Measurements from ENCODE around the gene THEMIS. TPM values are rescaled to one million over a fixed set of nuclear protein-coding genes. Genes with fewer than 3 reads are reported as not detected.

THEMIS gene
- total and polyA plus RNA-seq, 10 of the 15 experiments (the other 5 are each of a cell fraction or from before 2014, with no cell fraction given) = 0.06 to 1.5 (median 0.08) TPM; not detected in 6

DNA sequence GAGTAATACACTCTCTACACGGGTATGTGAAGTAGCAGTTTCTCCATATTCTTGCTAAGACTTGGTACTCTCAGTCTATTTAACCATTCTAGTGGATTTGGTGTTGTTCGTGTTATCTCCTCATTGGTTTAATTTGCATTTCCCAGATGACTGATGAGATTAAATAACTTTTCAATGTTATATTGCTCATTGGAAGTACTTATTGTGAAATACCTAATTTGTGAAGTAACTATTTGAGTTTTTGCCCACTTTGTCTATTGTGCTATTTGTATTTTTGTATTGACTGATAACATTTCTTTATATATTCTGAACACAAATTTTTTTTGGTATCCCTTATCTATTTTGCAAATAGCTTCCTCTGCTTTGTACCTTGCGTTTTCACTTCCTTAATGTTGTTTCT, 167.9 kb downstream of the THEMIS start:
- no TSS peak for BruUV-seq (replicated peaks)
- Histone ChIP-seq H3K4me1 (ENCODE audit: control insufficient read depth, insufficient read depth, low read length) (no peaks in the 10 kb centered on the region), H3K36me3 (ENCODE audit: control insufficient read depth in 2 of 2, insufficient read depth in 2 of 2, low read length in 1 of 2) (no peaks in the 10 kb centered on the region), H4K20me1 (ENCODE audit: control insufficient read depth, insufficient read depth) (no peaks in the 10 kb centered on the region), H3K27ac (ENCODE audit: control insufficient read depth, insufficient read depth) (no peak overlapping the region), H3K27me3 (replicated peaks in 1 of 2; ENCODE audit: control insufficient read depth in 2 of 2, insufficient read depth in 2 of 2, low read length in 1 of 2) (no peaks in the 10 kb centered on the region), H3K4me3 (no peak overlapping the region), H3K9ac (ENCODE audit: control insufficient read depth, insufficient read depth, low read length) (no peak overlapping the region), H2AFZ (ENCODE audit: control insufficient read depth, low read depth, low read length) (no peak overlapping the region), H3K4me2 (ENCODE audit: control insufficient read depth, insufficient read depth) (no peak overlapping the region), H3K79me2 (ENCODE audit: control insufficient read depth, insufficient read depth, low read length) (no peaks in the 10 kb centered on the region), H3K9me3 (replicated peaks; ENCODE audit: control insufficient read depth, insufficient read depth, low read length) (no peaks in the 10 kb centered on the region)
- CTCF ChIA-PET = no interaction called here
- DNase-seq (ENCODE audit: low read depth, low spot score) (no peak), FAIRE-seq (no peak), ATAC-seq (no peak)
- WGBS (ENCODE audit: insufficient coverage, insufficient replicate concordance, low lambda C conversion rate, missing lambda C conversion rate) = 4% methylated on average over 3 of the region's 3 CpGs
- intact Hi-C loops (cut with micrococcal nuclease; ENCODE audit: unreplicated experiment) = loop anchor here (10.0 kb wide), 1 partner anchor 782 kb away; no protein-coding TSS in a partner anchor
- in situ Hi-C loops (cut with MboI) = loop anchor here (10.0 kb wide), 1 partner anchor 1002 kb away; no protein-coding TSS in a partner anchor
- RAD21 ChIA-PET (ENCODE audit: unreplicated experiment) = interaction anchor here (0.7 kb wide), 1 partner anchor 74 kb away, joined by 3 read pairs; no protein-coding TSS in a partner anchor
- POLR2A ChIA-PET = no interaction called here
- SMC1A ChIA-PET (ENCODE audit: uncharacterized antibody, unreplicated experiment) = interaction anchor here (1.3 kb wide), 1 partner anchor 8 kb away, joined by 4 read pairs; no protein-coding TSS in a partner anchor
- TF ChIP-seq MTA3 (IDR thresholded peaks at IDR 0.05; ENCODE audit: borderline replicate concordance, low read length) = no peak
- no peak for TF ChIP-seq TAF1 (IDR thresholded peaks at IDR 0.05; ENCODE audit: borderline replicate concordance, low read depth, low read length)
- TF ChIP-seq HDAC2 (IDR thresholded peaks at IDR 0.05) = no peak
- TF ChIP-seq ESRRA (IDR thresholded peaks at IDR 0.05; ENCODE audit: low read length) = no peak
- TF ChIP-seq, protein P1, sequence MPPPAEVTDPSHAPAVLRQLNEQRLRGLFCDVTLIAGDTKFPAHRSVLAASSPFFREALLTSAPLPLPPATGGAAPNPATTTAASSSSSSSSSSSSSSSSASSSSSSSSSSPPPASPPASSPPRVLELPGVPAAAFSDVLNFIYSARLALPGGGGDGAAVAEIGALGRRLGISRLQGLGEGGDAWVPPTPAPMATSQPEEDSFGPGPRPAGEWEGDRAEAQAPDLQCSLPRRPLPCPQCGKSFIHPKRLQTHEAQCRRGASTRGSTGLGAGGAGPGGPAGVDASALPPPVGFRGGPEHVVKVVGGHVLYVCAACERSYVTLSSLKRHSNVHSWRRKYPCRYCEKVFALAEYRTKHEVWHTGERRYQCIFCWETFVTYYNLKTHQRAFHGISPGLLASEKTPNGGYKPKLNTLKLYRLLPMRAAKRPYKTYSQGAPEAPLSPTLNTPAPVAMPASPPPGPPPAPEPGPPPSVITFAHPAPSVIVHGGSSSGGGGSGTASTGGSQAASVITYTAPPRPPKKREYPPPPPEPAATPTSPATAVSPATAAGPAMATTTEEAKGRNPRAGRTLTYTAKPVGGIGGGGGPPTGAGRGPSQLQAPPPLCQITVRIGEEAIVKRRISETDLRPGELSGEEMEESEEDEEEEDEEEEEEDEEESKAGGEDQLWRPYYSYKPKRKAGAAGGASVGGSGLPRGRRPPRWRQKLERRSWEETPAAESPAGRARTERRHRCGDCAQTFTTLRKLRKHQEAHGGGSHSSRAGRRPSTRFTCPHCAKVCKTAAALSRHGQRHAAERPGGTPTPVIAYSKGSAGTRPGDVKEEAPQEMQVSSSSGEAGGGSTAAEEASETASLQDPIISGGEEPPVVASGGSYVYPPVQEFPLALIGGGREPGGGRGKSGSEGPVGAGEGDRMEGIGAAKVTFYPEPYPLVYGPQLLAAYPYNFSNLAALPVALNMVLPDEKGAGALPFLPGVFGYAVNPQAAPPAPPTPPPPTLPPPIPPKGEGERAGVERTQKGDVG (CRISPR knock-in tag; IDR thresholded peaks at IDR 0.05) = no peak
- TF ChIP-seq TBL1XR1 (IDR thresholded peaks at IDR 0.05; ENCODE audit: low read depth, low read length) = no peak
- TF ChIP-seq, protein P2, sequence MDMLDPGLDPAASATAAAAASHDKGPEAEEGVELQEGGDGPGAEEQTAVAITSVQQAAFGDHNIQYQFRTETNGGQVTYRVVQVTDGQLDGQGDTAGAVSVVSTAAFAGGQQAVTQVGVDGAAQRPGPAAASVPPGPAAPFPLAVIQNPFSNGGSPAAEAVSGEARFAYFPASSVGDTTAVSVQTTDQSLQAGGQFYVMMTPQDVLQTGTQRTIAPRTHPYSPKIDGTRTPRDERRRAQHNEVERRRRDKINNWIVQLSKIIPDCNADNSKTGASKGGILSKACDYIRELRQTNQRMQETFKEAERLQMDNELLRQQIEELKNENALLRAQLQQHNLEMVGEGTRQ (IDR thresholded peaks at IDR 0.05; ENCODE audit: borderline replicate concordance, low read depth, low read length) = no peak
- TF ChIP-seq ZNF622 (IDR thresholded peaks at IDR 0.05) = no peak
- no peak for TF ChIP-seq CBFB (IDR thresholded peaks at IDR 0.05; ENCODE audit: low read depth)
- TF ChIP-seq, protein P3, sequence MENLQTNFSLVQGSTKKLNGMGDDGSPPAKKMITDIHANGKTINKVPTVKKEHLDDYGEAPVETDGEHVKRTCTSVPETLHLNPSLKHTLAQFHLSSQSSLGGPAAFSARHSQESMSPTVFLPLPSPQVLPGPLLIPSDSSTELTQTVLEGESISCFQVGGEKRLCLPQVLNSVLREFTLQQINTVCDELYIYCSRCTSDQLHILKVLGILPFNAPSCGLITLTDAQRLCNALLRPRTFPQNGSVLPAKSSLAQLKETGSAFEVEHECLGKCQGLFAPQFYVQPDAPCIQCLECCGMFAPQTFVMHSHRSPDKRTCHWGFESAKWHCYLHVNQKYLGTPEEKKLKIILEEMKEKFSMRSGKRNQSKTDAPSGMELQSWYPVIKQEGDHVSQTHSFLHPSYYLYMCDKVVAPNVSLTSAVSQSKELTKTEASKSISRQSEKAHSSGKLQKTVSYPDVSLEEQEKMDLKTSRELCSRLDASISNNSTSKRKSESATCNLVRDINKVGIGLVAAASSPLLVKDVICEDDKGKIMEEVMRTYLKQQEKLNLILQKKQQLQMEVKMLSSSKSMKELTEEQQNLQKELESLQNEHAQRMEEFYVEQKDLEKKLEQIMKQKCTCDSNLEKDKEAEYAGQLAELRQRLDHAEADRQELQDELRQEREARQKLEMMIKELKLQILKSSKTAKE (IDR thresholded peaks at IDR 0.05; ENCODE audit: low read depth, poor library complexity, severe bottlenecking) = no peak
- no peak for TF ChIP-seq ASH2L (IDR thresholded peaks at IDR 0.05; ENCODE audit: borderline replicate concordance, low read depth)
- no peak for TF ChIP-seq BMI1 (IDR thresholded peaks at IDR 0.05; ENCODE audit: borderline replicate concordance)
- TF ChIP-seq SUPT20H (IDR thresholded peaks at IDR 0.05; ENCODE audit: borderline replicate concordance, control insufficient read depth, low read depth, low read length) = no peak
- no peak for TF ChIP-seq ZBED1 (IDR thresholded peaks at IDR 0.05; ENCODE audit: borderline replicate concordance)

Measured in GM12878 (cell line).